Fibroblast of lung (primary cell): ENCODE results near the gene HDAC10.

Experiments
- CTCF ChIP-seq, 2 donors: IDR thresholded peaks in 1 of 2; conservative IDR thresholded peaks in 1 of 2; 1 replicate in 1 of 2; 2 replicates in 1 of 2; pipeline ENCODE4 v1.5.1; 2011 to 2012; ENCODE audit warnings: low read length in 2 of 2, control low read depth in 1 of 2, inconsistent platforms in 1 of 2, low read depth in 1 of 2, mild to moderate bottlenecking in 1 of 2
- EZH2 ChIP-seq: IDR thresholded peaks from 2 replicates; pipeline ENCODE4 v1.5.1; 2012; ENCODE audit warnings: low read length, control low read depth, mild to moderate bottlenecking; ENCODE audit errors: missing control alignments

- no peak for TF ChIP-seq EZH2
- TF ChIP-seq CTCF (conservative IDR thresholded peaks at IDR 0.05 in 1 of 2, IDR thresholded peaks at IDR 0.05 in 1 of 2; ENCODE audit: low read depth in 1 of 2, low read length in 2 of 2): no peak
Measured at GRCh38 chr22:50200461-50201190, 50.4 kb downstream of the HDAC10 start, which contains the start of gene SELENOO.
